ENCODE measurements around the gene CTNNA2.

The CTNNA2 gene

DNA sequence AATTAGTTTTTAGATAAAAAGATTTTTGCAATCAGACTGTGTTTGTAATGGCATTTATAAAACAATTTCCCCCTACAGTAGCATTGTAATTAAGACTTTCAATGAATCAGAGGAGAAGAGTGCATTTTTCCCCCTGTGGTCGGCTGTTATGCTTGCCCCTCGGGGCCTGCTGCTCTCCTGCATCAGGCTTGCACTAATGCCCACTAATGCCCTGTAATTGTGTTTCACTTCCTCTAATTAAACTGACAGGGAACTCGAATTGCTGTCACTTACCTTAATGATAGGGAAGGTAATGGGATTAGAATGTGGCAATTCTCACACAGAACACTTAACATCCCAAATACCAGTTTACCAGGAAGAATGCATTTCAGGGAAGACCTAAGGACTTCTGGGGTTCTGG lies 852.9 kb downstream of the CTNNA2 start:
- TF ChIP-seq GATA2 (IDR thresholded peaks at IDR 0.05; ENCODE audit: low read depth, low read length) (no peak), GATA3 (IDR thresholded peaks at IDR 0.05; ENCODE audit: low read depth, low read length) (no peak)

DNA sequence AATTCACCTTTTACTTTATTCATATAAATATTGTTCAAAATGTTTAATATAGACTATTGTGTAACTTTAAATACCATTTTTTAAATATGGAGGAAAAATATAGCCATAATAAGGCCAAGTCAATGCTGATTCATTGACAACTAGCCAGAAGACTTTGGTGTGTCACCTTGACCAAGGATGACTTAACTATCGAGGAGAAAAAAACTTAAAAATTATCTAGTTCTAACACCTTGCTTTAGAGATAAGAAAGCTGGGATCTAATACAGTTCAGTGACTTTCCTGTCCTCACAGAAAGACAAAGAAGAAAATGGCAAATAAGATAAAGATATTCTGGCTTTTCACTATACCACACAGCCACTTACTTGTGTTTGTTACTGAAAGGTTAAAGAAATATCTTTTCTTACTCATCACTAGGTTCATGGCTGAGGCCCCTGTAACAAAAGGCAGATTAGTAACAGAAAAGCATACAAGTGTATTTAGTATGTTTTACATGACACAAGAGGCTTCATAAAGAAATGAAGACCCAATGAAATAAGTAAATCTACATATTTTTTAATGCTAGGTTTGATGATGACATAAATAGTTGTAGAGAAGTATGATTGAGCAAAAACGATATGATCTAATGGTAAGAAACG lies 857.6 kb downstream of the CTNNA2 start:
- TF ChIP-seq GATA2 (IDR thresholded peaks at IDR 0.05; ENCODE audit: low read depth, low read length) (no peak), GATA3 (IDR thresholded peaks at IDR 0.05; ENCODE audit: low read depth, low read length) (no peak)

- TF ChIP-seq GATA2 (IDR thresholded peaks at IDR 0.05; ENCODE audit: low read depth, low read length) (peak; percentile 76; the same call in 1 of the 2 replicates), GATA3 (IDR thresholded peaks at IDR 0.05; ENCODE audit: low read depth, low read length) (peak; percentile 81)
Measured at GRCh38 chr2:80374105-80374504, 861.3 kb downstream of the CTNNA2 start.

DNA sequence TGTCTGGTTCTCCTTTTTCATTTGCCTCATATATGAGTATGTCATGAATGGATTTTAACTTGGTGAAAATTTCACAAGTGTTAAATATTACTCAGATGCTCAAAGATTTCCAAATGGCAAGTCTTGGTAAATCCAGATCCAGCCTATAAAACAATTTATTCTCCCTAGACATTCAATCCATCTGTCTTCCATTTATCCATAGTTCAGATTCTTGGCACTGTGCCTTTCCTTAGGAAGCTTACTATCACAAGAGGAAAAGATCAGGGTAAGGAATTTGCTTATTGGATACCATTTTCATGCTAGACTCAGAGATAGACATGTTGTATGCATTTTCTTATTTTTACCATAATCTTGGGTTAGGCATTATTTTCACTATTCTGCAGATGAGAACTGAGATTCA lies 864.2 kb downstream of the CTNNA2 start:
- no peak for TF ChIP-seq GATA3 (IDR thresholded peaks at IDR 0.05; ENCODE audit: low read depth, low read length)
- no peak for TF ChIP-seq GATA2 (IDR thresholded peaks at IDR 0.05; ENCODE audit: low read depth, low read length)

GRCh38 chr2:80380736-80381135 lies 867.9 kb downstream of the CTNNA2 start:
- TF ChIP-seq GATA2 (IDR thresholded peaks at IDR 0.05; ENCODE audit: low read depth, low read length) (no peak), GATA3 (IDR thresholded peaks at IDR 0.05; ENCODE audit: low read depth, low read length) (no peak)

GRCh38 chr2:80381666-80382065 lies 868.8 kb downstream of the CTNNA2 start:
- no peak for TF ChIP-seq GATA2 (IDR thresholded peaks at IDR 0.05; ENCODE audit: low read depth, low read length)
- TF ChIP-seq GATA3 (IDR thresholded peaks at IDR 0.05; ENCODE audit: low read depth, low read length), result no peak

- no peak for TF ChIP-seq GATA2 (IDR thresholded peaks at IDR 0.05; ENCODE audit: low read depth, low read length)
- TF ChIP-seq GATA3 (IDR thresholded peaks at IDR 0.05; ENCODE audit: low read depth, low read length), result no peak
Measured at GRCh38 chr2:80392441-80392840, 879.6 kb downstream of the CTNNA2 start.

GRCh38 chr2:80393991-80394390 lies 881.1 kb downstream of the CTNNA2 start:
- TF ChIP-seq GATA3 (IDR thresholded peaks at IDR 0.05; ENCODE audit: low read depth, low read length), result no peak
- TF ChIP-seq GATA2 (IDR thresholded peaks at IDR 0.05; ENCODE audit: low read depth, low read length), result no peak

DNA sequence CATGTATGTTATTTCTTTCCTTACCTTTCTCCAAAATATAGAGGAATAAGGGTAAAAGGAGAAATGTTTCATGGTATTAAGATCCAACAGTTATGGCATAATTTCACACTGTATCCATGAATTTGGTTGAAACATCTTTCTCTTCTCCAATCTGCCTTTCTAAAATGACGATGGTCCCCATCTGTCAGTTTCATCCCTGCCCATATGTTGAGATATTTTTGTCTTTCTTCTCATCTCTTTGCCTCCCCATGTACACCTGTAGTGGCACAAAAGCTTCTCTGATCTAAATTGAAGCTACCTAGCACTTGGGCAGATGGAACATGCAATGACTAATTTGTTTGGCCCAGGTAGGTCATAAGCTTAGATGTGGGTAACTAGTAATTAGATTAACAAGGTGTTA lies 882.4 kb downstream of the CTNNA2 start:
- TF ChIP-seq GATA3 (IDR thresholded peaks at IDR 0.05; ENCODE audit: low read depth, low read length) (no peak), GATA2 (IDR thresholded peaks at IDR 0.05; ENCODE audit: low read depth, low read length) (no peak)

GRCh38 chr2:80396276-80396675 lies 883.4 kb downstream of the CTNNA2 start:
- TF ChIP-seq GATA3 (IDR thresholded peaks at IDR 0.05; ENCODE audit: low read depth, low read length) (no peak), GATA2 (IDR thresholded peaks at IDR 0.05; ENCODE audit: low read depth, low read length) (no peak)

GRCh38 chr2:80403081-80403480 lies 890.2 kb downstream of the CTNNA2 start:
- no peak for TF ChIP-seq GATA3 (IDR thresholded peaks at IDR 0.05; ENCODE audit: low read depth, low read length)
- TF ChIP-seq GATA2 (IDR thresholded peaks at IDR 0.05; ENCODE audit: low read depth, low read length), result no peak

- TF ChIP-seq GATA2 (IDR thresholded peaks at IDR 0.05; ENCODE audit: low read depth, low read length) (no peak), GATA3 (IDR thresholded peaks at IDR 0.05; ENCODE audit: low read depth, low read length) (no peak)
Measured at GRCh38 chr2:80407377-80407776, 894.5 kb downstream of the CTNNA2 start.

- no peak for TF ChIP-seq GATA2 (IDR thresholded peaks at IDR 0.05; ENCODE audit: low read depth, low read length)
- TF ChIP-seq GATA3 (IDR thresholded peaks at IDR 0.05; ENCODE audit: low read depth, low read length), result no peak
Measured at GRCh38 chr2:80410346-80410745, 897.5 kb downstream of the CTNNA2 start.

- TF ChIP-seq GATA2 (IDR thresholded peaks at IDR 0.05; ENCODE audit: low read depth, low read length), result no peak
Measured at GRCh38 chr2:80413136-80413535, 900.3 kb downstream of the CTNNA2 start.

GRCh38 chr2:80417737-80418136 lies 904.9 kb downstream of the CTNNA2 start:
- no peak for TF ChIP-seq GATA2 (IDR thresholded peaks at IDR 0.05; ENCODE audit: low read depth, low read length)
- no peak for TF ChIP-seq GATA3 (IDR thresholded peaks at IDR 0.05; ENCODE audit: low read depth, low read length)

Data from SH-SY5Y (cell line).